ENCODE measurements around the gene LRSAM1.

DNA sequence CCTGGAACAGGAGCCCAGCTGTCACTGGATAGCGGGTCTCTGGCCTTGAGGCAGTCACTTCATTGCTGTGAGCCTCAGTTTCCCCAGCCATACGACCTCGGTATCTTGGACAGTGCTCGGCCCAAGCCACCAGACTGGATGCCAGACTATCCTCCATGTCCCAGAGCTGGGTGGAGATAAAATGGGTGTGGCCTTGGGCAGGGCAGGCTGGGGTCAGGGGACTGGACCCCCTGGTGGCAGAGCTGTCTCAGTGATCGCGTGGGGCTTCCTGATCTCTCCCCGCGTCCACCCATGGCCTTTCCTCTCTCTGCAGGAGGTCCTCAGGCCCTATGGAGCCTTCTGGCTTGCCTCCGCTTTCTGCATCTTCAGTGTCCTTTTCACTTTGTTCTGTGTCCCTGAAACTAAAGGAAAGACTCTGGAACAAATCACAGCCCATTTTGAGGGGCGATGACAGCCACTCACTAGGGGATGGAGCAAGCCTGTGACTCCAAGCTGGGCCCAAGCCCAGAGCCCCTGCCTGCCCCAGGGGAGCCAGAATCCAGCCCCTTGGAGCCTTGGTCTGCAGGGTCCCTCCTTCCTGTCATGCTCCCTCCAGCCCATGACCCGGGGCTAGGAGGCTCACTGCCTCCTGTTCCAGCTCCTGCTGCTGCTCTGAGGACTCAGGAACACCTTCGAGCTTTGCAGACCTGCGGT is 44.4 kb upstream of the LRSAM1 start:
- TF ChIP-seq CTCF (IDR thresholded peaks at IDR 0.05) (no peak), POLR2A (IDR thresholded peaks at IDR 0.05) (no peak), EP300 (IDR thresholded peaks at IDR 0.05) (no peak)
